ENCODE measurements around the gene ZBTB7C.

Gene ZBTB7C

DNA sequence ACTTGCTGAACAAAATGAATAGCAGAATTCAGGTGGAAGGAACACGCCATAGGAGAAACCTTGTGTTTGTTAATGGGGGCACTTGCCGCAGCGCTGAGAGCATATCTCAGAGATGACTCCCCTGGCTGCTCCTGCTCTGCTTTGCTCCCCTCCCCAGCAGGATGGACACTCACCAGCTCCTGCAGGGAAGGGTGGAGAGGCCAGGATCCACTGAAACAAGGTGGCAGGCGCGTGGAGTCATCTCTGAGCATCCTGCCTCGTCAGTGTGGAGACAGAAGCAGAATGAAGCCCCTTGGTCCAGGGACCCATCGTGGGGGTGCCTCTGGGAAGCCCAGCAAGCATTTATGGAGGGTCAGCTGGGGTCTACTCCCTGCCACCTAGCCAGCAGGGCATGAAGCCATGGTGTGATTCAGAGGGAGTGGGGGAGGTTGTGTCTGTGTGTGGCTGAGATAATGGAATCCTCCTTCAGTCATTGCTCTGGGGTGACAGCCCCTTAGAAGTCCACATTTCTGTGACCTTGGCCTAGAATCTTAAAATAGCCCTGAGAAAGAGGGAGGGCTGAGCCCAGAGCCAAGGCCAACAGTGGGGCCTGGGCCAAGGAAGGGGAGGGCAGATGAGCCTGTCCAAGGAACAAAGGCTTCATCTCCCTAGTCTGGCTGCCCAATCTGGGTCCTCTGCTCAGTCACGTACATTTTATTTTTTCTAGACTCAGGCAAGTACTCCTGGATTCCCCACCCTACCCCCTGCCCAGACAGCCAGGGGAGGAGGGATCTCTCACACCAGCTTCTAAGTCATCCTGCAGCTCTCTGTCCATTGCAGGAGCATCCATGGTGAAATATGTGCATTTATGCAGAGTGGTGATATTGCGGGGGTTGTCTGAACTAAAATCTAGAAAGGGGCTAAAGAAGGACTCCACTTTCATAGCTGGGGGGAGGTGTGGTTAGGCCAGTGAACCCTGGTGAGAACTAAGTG is 215.4 kb downstream of the ZBTB7C start:
- H3K36me3 ChIP-seq: no peaks in the 10 kb centered on the region
- H3K4me3 ChIP-seq (ENCODE audit: low read depth in 1 of 2, low read length in 1 of 2): no peak overlapping the region
- TF ChIP-seq, protein P1, sequence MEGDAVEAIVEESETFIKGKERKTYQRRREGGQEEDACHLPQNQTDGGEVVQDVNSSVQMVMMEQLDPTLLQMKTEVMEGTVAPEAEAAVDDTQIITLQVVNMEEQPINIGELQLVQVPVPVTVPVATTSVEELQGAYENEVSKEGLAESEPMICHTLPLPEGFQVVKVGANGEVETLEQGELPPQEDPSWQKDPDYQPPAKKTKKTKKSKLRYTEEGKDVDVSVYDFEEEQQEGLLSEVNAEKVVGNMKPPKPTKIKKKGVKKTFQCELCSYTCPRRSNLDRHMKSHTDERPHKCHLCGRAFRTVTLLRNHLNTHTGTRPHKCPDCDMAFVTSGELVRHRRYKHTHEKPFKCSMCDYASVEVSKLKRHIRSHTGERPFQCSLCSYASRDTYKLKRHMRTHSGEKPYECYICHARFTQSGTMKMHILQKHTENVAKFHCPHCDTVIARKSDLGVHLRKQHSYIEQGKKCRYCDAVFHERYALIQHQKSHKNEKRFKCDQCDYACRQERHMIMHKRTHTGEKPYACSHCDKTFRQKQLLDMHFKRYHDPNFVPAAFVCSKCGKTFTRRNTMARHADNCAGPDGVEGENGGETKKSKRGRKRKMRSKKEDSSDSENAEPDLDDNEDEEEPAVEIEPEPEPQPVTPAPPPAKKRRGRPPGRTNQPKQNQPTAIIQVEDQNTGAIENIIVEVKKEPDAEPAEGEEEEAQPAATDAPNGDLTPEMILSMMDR (IDR thresholded peaks at IDR 0.05): no peak
- no peaks in the 10 kb centered on the region for H3K9me3 ChIP-seq
- H3K27me3 ChIP-seq: peaks cover 66% of the 10 kb centered on the region
- H3K27ac ChIP-seq: no peak overlapping the region
- no peaks in the 10 kb centered on the region for H3K4me1 ChIP-seq (ENCODE audit: control insufficient read depth in 1 of 2, insufficient read depth in 1 of 2, low read depth in 1 of 2, low read length in 1 of 2)

DNA sequence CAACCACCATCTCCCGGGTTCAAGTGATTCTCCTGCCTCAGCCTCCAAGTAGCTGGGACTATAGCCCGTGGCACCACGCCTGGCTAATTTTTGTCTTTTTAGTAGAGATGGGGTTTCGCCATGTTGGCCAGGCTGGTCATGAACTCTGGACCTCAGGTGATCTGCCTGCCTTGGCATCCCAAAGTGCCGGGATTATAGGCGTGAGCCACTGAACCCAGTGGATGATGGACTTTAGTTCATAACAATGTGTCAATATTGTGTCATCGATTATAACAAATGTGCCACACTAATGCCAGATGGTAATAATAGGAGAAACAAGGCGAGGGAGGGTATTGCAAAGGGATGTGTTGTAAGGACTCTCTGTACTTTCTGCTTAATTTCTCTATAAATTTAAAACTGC is 216.6 kb downstream of the ZBTB7C start:
- Histone ChIP-seq H3K4me1 (ENCODE audit: control insufficient read depth in 1 of 2, insufficient read depth in 1 of 2, low read depth in 1 of 2, low read length in 1 of 2) (no peaks in the 10 kb centered on the region), H3K36me3 (no peaks in the 10 kb centered on the region), H3K4me3 (ENCODE audit: low read depth in 1 of 2, low read length in 1 of 2) (no peak overlapping the region), H3K27ac (no peak overlapping the region), H3K9me3 (no peaks in the 10 kb centered on the region), H3K27me3 (peaks cover 58% of the 10 kb centered on the region)
- TF ChIP-seq, protein P1 (IDR thresholded peaks at IDR 0.05): no peak

DNA sequence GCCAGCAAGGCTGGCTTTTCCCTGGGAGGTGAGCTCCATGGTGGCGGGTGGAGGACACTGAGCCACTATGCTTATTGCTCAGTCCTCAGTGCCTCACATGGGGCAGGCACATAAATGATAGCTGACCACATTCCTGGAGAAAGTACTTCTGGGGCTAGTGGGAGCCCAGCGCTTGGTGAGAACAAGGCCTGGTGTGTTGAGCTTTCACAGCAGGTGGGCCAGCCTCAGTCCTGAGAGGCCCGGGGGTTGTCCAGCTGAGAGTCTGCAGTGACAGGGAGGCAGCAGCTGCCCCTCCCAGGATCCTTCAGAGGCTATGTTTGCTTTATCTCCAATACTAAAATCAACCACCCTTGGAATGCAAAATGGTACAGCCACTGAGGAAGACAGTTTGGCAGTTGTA is 217.7 kb downstream of the ZBTB7C start:
- Histone ChIP-seq H3K4me1 (ENCODE audit: control insufficient read depth in 1 of 2, insufficient read depth in 1 of 2, low read depth in 1 of 2, low read length in 1 of 2) (no peaks in the 10 kb centered on the region), H3K27ac (no peak overlapping the region), H3K4me3 (ENCODE audit: low read depth in 1 of 2, low read length in 1 of 2) (no peak overlapping the region), H3K36me3 (no peaks in the 10 kb centered on the region), H3K27me3 (peaks cover 52% of the 10 kb centered on the region), H3K9me3 (no peaks in the 10 kb centered on the region)
- TF ChIP-seq, protein P1 (IDR thresholded peaks at IDR 0.05): no peak

DNA sequence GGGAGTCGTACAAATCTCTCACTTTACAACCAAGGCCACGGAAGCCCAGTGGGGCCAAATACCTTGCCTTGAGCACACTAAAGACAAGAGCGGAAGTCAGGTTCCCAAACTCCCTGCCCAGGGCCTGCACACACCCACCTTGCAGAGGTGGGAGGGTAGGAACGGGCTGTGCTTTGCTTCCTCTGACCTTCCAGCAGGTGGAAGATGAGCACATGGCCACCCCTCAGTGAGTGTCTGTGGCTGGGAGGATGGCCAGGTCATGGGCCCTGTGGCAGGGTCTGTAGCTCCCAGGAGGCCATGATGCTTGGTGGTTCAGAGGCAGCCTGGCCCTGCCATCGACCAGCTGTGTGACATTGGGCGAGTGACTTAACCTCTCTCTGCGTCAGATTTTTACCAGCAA is 218.2 kb downstream of the ZBTB7C start:
- Histone ChIP-seq H3K4me1 (ENCODE audit: control insufficient read depth in 1 of 2, insufficient read depth in 1 of 2, low read depth in 1 of 2, low read length in 1 of 2) (no peaks in the 10 kb centered on the region), H3K9me3 (no peaks in the 10 kb centered on the region), H3K4me3 (ENCODE audit: low read depth in 1 of 2, low read length in 1 of 2) (no peak overlapping the region), H3K27me3 (peaks cover 52% of the 10 kb centered on the region), H3K36me3 (no peaks in the 10 kb centered on the region), H3K27ac (no peak overlapping the region)
- TF ChIP-seq, protein P1 (IDR thresholded peaks at IDR 0.05): no peak

DNA sequence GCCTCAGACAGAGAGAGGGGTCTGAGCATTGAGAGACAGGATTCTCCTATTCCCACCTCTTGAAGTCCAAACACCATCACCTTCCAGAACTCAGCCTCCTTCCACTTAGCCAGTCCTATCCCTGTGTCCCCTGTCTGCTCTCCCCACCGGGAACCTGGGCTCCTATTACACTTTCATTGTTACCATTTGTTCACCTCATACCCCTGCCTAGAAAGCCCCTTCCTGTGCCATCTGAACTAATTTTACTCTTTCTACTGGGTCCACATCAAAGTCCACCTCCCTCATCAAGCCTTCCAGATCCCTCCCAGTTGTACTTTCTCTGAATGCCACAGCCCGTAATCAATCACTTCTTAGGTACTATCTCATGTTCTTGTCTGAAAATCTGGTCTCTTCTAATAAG is 220.6 kb downstream of the ZBTB7C start:
- Histone ChIP-seq H3K27ac (no peak overlapping the region), H3K4me3 (ENCODE audit: low read depth in 1 of 2, low read length in 1 of 2) (no peak overlapping the region), H3K9me3 (no peaks in the 10 kb centered on the region), H3K4me1 (ENCODE audit: control insufficient read depth in 1 of 2, insufficient read depth in 1 of 2, low read depth in 1 of 2, low read length in 1 of 2) (no peaks in the 10 kb centered on the region), H3K36me3 (no peaks in the 10 kb centered on the region), H3K27me3 (peaks cover 54% of the 10 kb centered on the region)
- TF ChIP-seq, protein P1 (IDR thresholded peaks at IDR 0.05): no peak

All from neutrophil (primary cell).